GM12891 (cell line): ENCODE data around the gene COPG1.
"Not testable (repeated sequence)": the region's sequence is repeated elsewhere in the genome, so short reads cannot be mapped to it uniquely, and the experiment has no call there.

Experiments
- DNase-seq: peaks from one replicate; pipeline ENCODE4 v3.0.0; 2011; ENCODE audit warnings: low spot score; ENCODE audit not compliant: insufficient read length
- FAIRE-seq: peaks from 2 replicates; lab custom pipeline; 2011; peaks lifted over from hg19 to GRCh38; lab: Jason Lieb, UNC
- PAX5 ChIP-seq: IDR thresholded peaks from 2 replicates; pipeline ENCODE4 v1.6.1; 2011; ENCODE audit warnings: low read length, moderate library complexity, mild to moderate bottlenecking; ENCODE audit not compliant: insufficient read depth, severe bottlenecking
- POLR2A ChIP-seq: IDR thresholded peaks from 2 replicates; pipeline ENCODE4 v1.6.1; 2011; ENCODE audit warnings: low read depth, low read length, control low read depth
- POLR2AphosphoS5 ChIP-seq: IDR thresholded peaks from 2 replicates; pipeline ENCODE4 v1.6.1; 2011; ENCODE audit warnings: low read depth, low read length, control low read depth
- POU2F2 ChIP-seq: IDR thresholded peaks from 2 replicates; pipeline ENCODE4 v1.6.1; 2011; ENCODE audit warnings: low read depth, mild to moderate bottlenecking, control low read depth, low read length, moderate library complexity
- SPI1 ChIP-seq: IDR thresholded peaks from 2 replicates; pipeline ENCODE4 v1.6.1; 2011; ENCODE audit warnings: low read depth, low read length, control low read depth
- TAF1 ChIP-seq: IDR thresholded peaks from 2 replicates; pipeline ENCODE4 v1.6.1; 2011; ENCODE audit warnings: low read depth, low read length, control low read depth

Gene COPG1

GRCh38 chr3:129239991-129240390 lies 9.4 kb upstream of the COPG1 start:
- DNase-seq = no peak
- no peak for FAIRE-seq
- TF ChIP-seq POLR2A (no peak), PAX5 (no peak), POU2F2 (no peak), POLR2AphosphoS5 (no peak), SPI1 (no peak), TAF1 (no peak)

- no peak for DNase-seq
- no peak for FAIRE-seq
- TF ChIP-seq POLR2AphosphoS5 (no peak), PAX5 (no peak), POLR2A (no peak), SPI1 (no peak), TAF1 (no peak), POU2F2 (no peak)
Measured at GRCh38 chr3:129240436-129240835, 9.0 kb upstream of the COPG1 start.

- FAIRE-seq = no peak
- no peak for DNase-seq
- TF ChIP-seq TAF1 (no peak), POLR2A (no peak), PAX5 (no peak), POLR2AphosphoS5 (no peak), SPI1 (no peak), POU2F2 (no peak)
Measured at GRCh38 chr3:129245141-129245540, 4.3 kb upstream of the COPG1 start.

DNA sequence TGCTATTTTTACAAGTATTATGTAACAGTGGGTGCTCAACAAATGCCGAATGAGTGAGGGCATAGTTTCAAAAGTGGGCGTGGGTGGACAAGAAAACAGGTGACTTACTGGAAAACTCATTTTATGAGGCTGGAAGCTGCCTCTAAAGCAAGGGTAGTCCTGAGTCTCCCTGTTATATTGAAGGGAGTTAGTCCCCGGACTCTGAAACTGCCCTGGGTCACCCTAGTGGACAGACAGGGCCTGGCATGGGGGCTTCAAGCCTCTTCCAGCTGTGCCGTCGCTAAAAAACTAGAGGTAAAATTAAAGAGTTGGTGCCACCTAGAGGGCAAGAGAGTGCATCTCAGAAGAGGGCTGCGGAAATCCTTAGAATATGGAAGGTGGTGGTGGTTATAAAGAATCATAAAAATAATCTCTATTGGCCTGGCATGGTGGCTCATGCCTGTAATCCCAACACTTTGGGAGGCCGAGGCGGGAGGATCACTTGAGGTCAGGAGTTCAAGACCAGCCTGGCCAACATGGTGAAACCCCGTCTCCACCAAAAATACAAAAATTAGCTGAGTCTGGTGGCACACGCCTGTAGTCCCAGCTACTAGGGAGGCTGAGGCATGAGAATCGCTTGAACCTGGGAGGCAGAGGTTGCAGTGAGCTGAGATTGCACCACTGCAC lies 3.6 kb upstream of the COPG1 start:
- FAIRE-seq = not testable (repeated sequence)

DNA sequence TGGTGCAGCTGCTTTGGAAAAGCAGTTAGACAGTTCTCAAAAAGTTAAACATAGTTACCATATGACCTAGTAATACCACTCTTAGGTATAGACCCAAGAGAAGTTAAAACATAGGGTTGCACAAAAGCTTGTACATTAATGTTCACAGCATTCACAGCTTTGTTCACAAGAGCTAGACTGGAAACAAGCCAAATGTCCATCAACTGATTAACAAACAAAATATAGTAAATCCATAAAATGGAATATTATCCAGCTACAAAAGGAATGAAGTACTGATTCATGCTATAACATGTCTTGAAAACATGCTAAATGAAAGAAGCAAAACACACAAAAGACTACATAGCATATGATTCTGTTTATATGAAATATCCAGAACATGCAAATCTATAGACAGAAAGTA lies 2.8 kb upstream of the COPG1 start:
- TF ChIP-seq POLR2A (no peak), POU2F2 (no peak), TAF1 (no peak), POLR2AphosphoS5 (no peak), PAX5 (no peak)
- DNase-seq (no peak), FAIRE-seq (no peak)

More for the DNA sequence above, 3.6 kb upstream of the COPG1 start:
- DNase-seq = peak; percentile 68

DNA sequence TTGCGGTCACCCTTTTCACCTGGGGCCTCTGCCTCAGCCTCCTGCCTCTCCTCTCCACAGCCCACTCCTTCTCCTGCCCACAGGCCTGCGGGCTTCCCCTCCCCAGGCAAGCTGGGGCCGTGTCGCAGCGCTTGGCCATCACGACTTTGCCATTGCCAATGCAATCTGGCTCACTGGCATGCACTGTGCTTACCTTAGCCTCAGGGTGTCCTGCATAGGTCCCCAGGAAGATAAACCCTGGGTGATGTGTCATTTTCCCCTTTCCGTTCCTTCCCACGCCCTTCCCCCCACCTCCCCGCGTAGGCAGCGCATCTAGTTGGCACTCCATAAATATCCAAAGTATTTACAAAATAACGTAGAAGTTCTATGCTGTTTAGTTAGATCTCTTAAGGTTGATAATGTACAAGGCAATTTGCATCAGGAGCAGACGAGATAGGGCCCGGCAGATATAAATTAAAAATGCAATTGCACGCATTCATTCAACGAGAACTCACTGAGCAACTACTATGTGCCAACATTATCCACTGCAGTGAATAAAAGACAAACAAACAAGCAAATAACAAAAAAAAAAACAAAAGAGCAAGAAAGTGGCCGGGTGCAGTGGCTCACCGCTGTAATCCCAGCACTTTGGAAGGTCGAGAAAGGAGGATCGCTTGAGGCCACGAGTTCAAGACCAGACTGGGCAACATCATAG lies 973 bp upstream of the COPG1 start:
- TF ChIP-seq PAX5 = no peak
- TF ChIP-seq SPI1 = no peak
- TF ChIP-seq POU2F2 = no peak
- no peak for TF ChIP-seq POLR2AphosphoS5
- TF ChIP-seq TAF1 = no peak
- no peak for TF ChIP-seq POLR2A
- DNase-seq (no peak), FAIRE-seq (peak; percentile 13)

- no peak for FAIRE-seq
- DNase-seq = no peak
- no peak for TF ChIP-seq SPI1
Measured at GRCh38 chr3:129252748-129253147, 3.3 kb downstream of the COPG1 start.

DNA sequence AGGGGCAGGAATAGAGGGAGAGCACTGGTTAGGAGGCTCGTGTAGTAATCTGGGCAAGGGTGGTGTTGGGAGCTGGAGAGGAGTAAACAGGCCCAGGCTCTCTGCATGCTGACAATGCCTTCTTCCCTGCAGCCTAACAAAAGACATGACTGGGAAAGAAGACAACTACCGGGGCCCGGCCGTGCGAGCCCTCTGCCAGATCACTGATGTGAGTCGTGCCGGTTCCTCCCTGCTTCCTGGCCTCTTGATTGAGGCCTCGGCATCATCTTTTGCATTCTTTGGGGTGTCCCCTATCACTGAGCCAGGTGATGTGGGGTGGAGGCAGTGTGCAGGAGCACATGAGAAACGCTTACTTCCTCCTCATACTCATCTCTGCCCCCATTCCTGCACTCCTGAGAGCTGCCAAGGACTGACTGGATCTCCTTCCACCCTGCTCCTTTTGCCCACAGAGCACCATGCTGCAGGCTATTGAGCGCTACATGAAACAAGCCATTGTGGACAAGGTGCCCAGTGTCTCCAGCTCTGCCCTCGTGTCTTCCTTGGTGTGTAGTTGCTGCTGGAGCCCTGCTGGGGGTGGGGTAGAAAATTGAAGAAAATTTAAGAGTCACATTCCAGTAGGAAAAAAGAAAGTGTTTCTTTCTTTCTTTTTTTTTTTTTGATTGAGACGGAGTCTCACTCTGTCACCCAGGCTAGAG lies 5.3 kb downstream of the COPG1 start:
- TF ChIP-seq POLR2A (no peak), TAF1 (no peak), PAX5 (no peak)
- FAIRE-seq (no peak), DNase-seq (no peak)

- no peak for FAIRE-seq
- no peak for TF ChIP-seq POU2F2
- DNase-seq = no peak
Measured at GRCh38 chr3:129256270-129256669, 6.9 kb downstream of the COPG1 start.

GRCh38 chr3:129257609-129258008 lies 8.2 kb downstream of the COPG1 start:
- no peak for FAIRE-seq

GRCh38 chr3:129259612-129260477 lies 10.4 kb downstream of the COPG1 start:
- DNase-seq (no peak), FAIRE-seq (no peak)
- TF ChIP-seq SPI1 = no peak
- no peak for TF ChIP-seq POLR2A
- no peak for TF ChIP-seq POU2F2
- TF ChIP-seq POLR2AphosphoS5 = no peak
- no peak for TF ChIP-seq TAF1

More at GRCh38 chr3:129257609-129258008, 8.2 kb downstream of the COPG1 start:
- no peak for DNase-seq
- no peak for TF ChIP-seq TAF1
- no peak for TF ChIP-seq PAX5
- TF ChIP-seq POLR2A = no peak
- no peak for TF ChIP-seq POLR2AphosphoS5
- no peak for TF ChIP-seq POU2F2
- no peak for TF ChIP-seq SPI1
